T-cell (primary cell): ENCODE results near the gene DLG4. TPM values are rescaled to one million over a fixed set of nuclear protein-coding genes. Genes with fewer than 3 reads are reported as not detected.

Experiments used
- ATAC-seq, 4 experiments: fragments of 200-7000 bp in 3 of 4; fragments of 150-1000 bp in 1 of 4; cut with Tn5 transposase; replicated peaks in 1 of 4; 1 replicate in 3 of 4; 2 replicates in 1 of 4; pipeline ENCODE4 v1.10.0; 2021; ENCODE audit warnings: moderate library complexity in 3 of 4, mild to moderate bottlenecking in 2 of 4, moderate number of reproducible peaks in 1 of 4
- CTCF ChIA-PET, 2 donors: fragments of 300-600 bp; sonication (Branson Sonifier 250); formaldehyde crosslinking; loops; one replicate each; lab custom pipeline; 2022; ENCODE audit warnings: antibody characterized with exemption in 2 of 2; lab: Charles Lee
- POLR2A ChIA-PET, 2 donors: fragments of 300-600 bp; sonication (Branson Sonifier 250); formaldehyde crosslinking; loops; one replicate each; lab custom pipeline; 2022; ENCODE audit warnings: antibody characterized with exemption in 2 of 2; lab: Charles Lee
- DNase-seq, 35 experiments: peaks; one replicate each; pipeline versions ENCODE4 v3.0.0 to v3.0.0-alpha.2; 2013 to 2023
- H3K27ac ChIP-seq: one replicate; pipeline ENCODE4 v1.5.1; 2013; ENCODE audit warnings: low read length
- H3K27me3 ChIP-seq, 2 experiments: replicated peaks in 1 of 2; 1 replicate in 1 of 2; 2 replicates in 1 of 2; pipeline versions ENCODE4 v1.6.1 to v1.7.0; 2013; ENCODE audit warnings: low read length in 1 of 2, mixed read lengths in 1 of 2; ENCODE audit not compliant: control insufficient read depth in 2 of 2, insufficient read depth in 2 of 2; ENCODE audit errors: extremely low read depth in 1 of 2
- H3K36me3 ChIP-seq, 2 donors: 1 replicate in 1 of 2; 2 replicates in 1 of 2; pipeline versions ENCODE4 v1.6.1 to v1.7.0; 2013; ENCODE audit warnings: low read length in 1 of 2; ENCODE audit not compliant: control insufficient read depth in 2 of 2, insufficient read depth in 1 of 2; ENCODE audit errors: extremely low read depth in 1 of 2
- H3K4me1 ChIP-seq, 2 experiments: 1 replicate in 1 of 2; 2 replicates in 1 of 2; pipeline versions ENCODE4 v1.6.1 to v1.7.0; 2013; ENCODE audit warnings: low read length in 2 of 2, mixed read lengths in 1 of 2; ENCODE audit not compliant: insufficient read depth in 2 of 2, control insufficient read depth in 1 of 2; ENCODE audit errors: extremely low read depth in 1 of 2
- H3K4me3 ChIP-seq, 2 donors: 1 replicate in 1 of 2; 2 replicates in 1 of 2; pipeline versions ENCODE4 v1.5.1 to v1.7.0; 2013; ENCODE audit warnings: mild to moderate bottlenecking in 2 of 2, low read length in 1 of 2, moderate library complexity in 1 of 2; ENCODE audit not compliant: control insufficient read depth in 1 of 2; ENCODE audit errors: extremely low read depth in 1 of 2
- H3K9me3 ChIP-seq: 2 replicates; pipeline ENCODE4 v1.7.0; 2013
- H3K27ac Mint-ChIP-seq, 2 donors: one replicate each; pipeline ENCODE4 v1.8.0; 2020 to 2021; ENCODE audit warnings: mild to moderate bottlenecking in 2 of 2, mixed read lengths in 2 of 2
- H3K27me3 Mint-ChIP-seq, 2 donors: one replicate each; pipeline ENCODE4 v1.8.0; 2021 to 2022; ENCODE audit warnings: mixed read lengths in 2 of 2
- H3K36me3 Mint-ChIP-seq: one replicate; pipeline ENCODE4 v1.8.0; 2021; ENCODE audit warnings: mixed read lengths
- H3K4me1 Mint-ChIP-seq, 3 donors: one replicate each; pipeline ENCODE4 v1.8.0; 2020 to 2022; ENCODE audit warnings: mixed read lengths in 3 of 3, mild to moderate bottlenecking in 1 of 3
- H3K4me3 Mint-ChIP-seq, 3 donors: one replicate each; pipeline ENCODE4 v1.8.0; 2020 to 2022; ENCODE audit warnings: mild to moderate bottlenecking in 3 of 3, mixed read lengths in 3 of 3, moderate library complexity in 3 of 3
- H3K9me3 Mint-ChIP-seq, 3 donors: one replicate each; pipeline ENCODE4 v1.8.0; 2020 to 2022; ENCODE audit warnings: mixed read lengths in 3 of 3
- WGBS: methylation state at CpG from one replicate; pipeline ENCODE4 v1.1.5; 2013; ENCODE audit warnings: missing lambda C conversion rate; ENCODE audit not compliant: insufficient coverage; 5-methylcytosine and 5-hydroxymethylcytosine counted together
- total RNA-seq, 35 experiments: library from RNA in 6 of 35; stranded (reverse) in 6 of 35; fragments of 120-200 nt in 1 of 35; gene quantifications; one replicate each; pipeline versions ENCODE4 v1.2.1 to v1.2.4 and lab custom pipeline; 2013 to 2026

DLG4 gene
- total RNA-seq, 5 donors from 2014 or later (not counting 1 experiment from before 2014, with no cell fraction given), result 8.1 to 13.6 (median 9.3) TPM

GRCh38 chr17:7239091-7240027, 19.7 kb upstream of the DLG4 start, which contains the start of gene PHF23:
Gene PHF23, minus strand, starts transcription at chr17:7239457. Its CDS starts 178 bp downstream, at chr17:7239279.
- H3K4me3 ChIP-seq, result peak within 1 kb of the TSS; percentile 93 to 95
- peak; percentile 60 to 72 (median 66) for ATAC-seq
- H3K9me3 ChIP-seq, result no peaks in the 10 kb centered on the region
- peaks cover 0 to 36% of the 10 kb centered on the region in 2 donors for H3K36me3 ChIP-seq
- H3K4me1 Mint-ChIP-seq, result peaks cover 62 to 69% (median 62%) of the 10 kb centered on the region in 3 donors
- H3K4me3 Mint-ChIP-seq, result peak within 1 kb of the TSS; percentile 97 to 99 (median 98)
- H3K9me3 Mint-ChIP-seq, result no peaks in the 10 kb centered on the region
- ChIA-PET POLR2A (interaction anchor here (0.6 kb wide), 2 partner anchors 16 to 145 kb away, joined by 3 to 7 read pairs; no protein-coding TSS in a partner anchor), CTCF (interaction anchor here (0.6 to 1.8 kb wide), 4 partner anchors 19 to 97 kb away, joined by 3 to 5 read pairs (median 4); partner anchors contain the start of genes ACADVL (in 1 of the 2), ACAP1 (in 1 of the 2) and DLG4 (in 1 of the 2))
- H3K27ac ChIP-seq, result peak within 1 kb of the TSS; percentile 74
- DNase-seq, result peak; percentile 91 to 99 (median 95)
- H3K36me3 Mint-ChIP-seq, result peaks cover 29% of the 10 kb centered on the region
- H3K27ac Mint-ChIP-seq, result peak within 1 kb of the TSS; percentile 94 to 95
- no peaks in the 10 kb centered on the region for H3K27me3 ChIP-seq
- peaks cover 0 to 2% of the 10 kb centered on the region in 2 donors for H3K27me3 Mint-ChIP-seq
- under 1% methylated on average over 41 of the region's 72 CpGs for WGBS
- peaks cover 21 to 63% of the 10 kb centered on the region in 2 experiments for H3K4me1 ChIP-seq

- CTCF ChIA-PET, result interaction anchor here (0.7 to 1.4 kb wide), 4 partner anchors 11 to 1318 kb away, joined by 3 to 6 read pairs (median 4); partner anchors contain the start of genes ACADVL (in 1 of the 2) and DLG4 (in 1 of the 2)
Observed at GRCh38 chr17:7238420-7239090, 18.9 kb upstream of the DLG4 start.

GRCh38 chr17:7237761-7238419, 18.3 kb upstream of the DLG4 start:
- peak; percentile 51 to 85 (median 69) for DNase-seq
- peaks cover 0 to 2% of the 10 kb centered on the region in 2 donors for H3K27me3 Mint-ChIP-seq
- Histone ChIP-seq H3K36me3 (peaks cover 0 to 32% of the 10 kb centered on the region in 2 donors), H3K9me3 (no peaks in the 10 kb centered on the region), H3K27ac (peak overlapping the region; percentile 74), H3K4me1 (peaks cover 25 to 68% of the 10 kb centered on the region in 2 experiments), H3K4me3 (peak overlapping the region; percentile 36 to 93), H3K27me3 (no peaks in the 10 kb centered on the region)
- no peaks in the 10 kb centered on the region for H3K9me3 Mint-ChIP-seq
- CTCF ChIA-PET, result interaction anchor here (0.7 to 1.2 kb wide), 3 partner anchors 12 to 1319 kb away, joined by 3 to 6 read pairs (median 3); partner anchors contain the start of genes ACADVL (in 1 of the 2) and DLG4 (in 1 of the 2)
- H3K27ac Mint-ChIP-seq, result peak overlapping the region; percentile 75 to 94
- POLR2A ChIA-PET, result interaction anchor here in 1 of 2 donors (0.5 to 0.7 kb wide), 2 partner anchors 105 to 352 kb away, joined by 3 to 4 read pairs; no protein-coding TSS in a partner anchor
- ATAC-seq, result peak; percentile 24 to 35 (median 30)
- peaks cover 65 to 73% (median 68%) of the 10 kb centered on the region in 3 donors for H3K4me1 Mint-ChIP-seq
- H3K4me3 Mint-ChIP-seq, result peak overlapping the region; percentile 97 to 99 (median 98)
- H3K36me3 Mint-ChIP-seq, result peaks cover 25% of the 10 kb centered on the region
- WGBS, result 0% methylated on average over 47 of the region's 73 CpGs

More at GRCh38 chr17:7238420-7239090, 18.9 kb upstream of the DLG4 start:
- Mint-ChIP-seq H3K9me3 (no peaks in the 10 kb centered on the region), H3K4me1 (peaks cover 64 to 72% (median 67%) of the 10 kb centered on the region in 3 donors), H3K27me3 (peaks cover 0 to 2% of the 10 kb centered on the region in 2 donors), H3K27ac (peak overlapping the region; percentile 94 to 95), H3K4me3 (peak overlapping the region; percentile 97 to 99 (median 98)), H3K36me3 (peaks cover 27% of the 10 kb centered on the region)
- ATAC-seq (no peak), DNase-seq (peak in 8 of 35 experiments; percentile 16 to 53 (median 23))
- POLR2A ChIA-PET, result interaction anchor here in 1 of 2 donors (0.6 to 0.7 kb wide), 2 partner anchors 106 to 146 kb away, joined by 3 to 4 read pairs; no protein-coding TSS in a partner anchor
- Histone ChIP-seq H3K4me3 (peak overlapping the region; percentile 93 to 95), H3K36me3 (peaks cover 0 to 32% of the 10 kb centered on the region in 2 donors), H3K4me1 (peaks cover 21 to 67% of the 10 kb centered on the region in 2 experiments), H3K27me3 (no peaks in the 10 kb centered on the region), H3K27ac (peak overlapping the region; percentile 74), H3K9me3 (no peaks in the 10 kb centered on the region)
- 0% methylated on average over 21 of the region's 39 CpGs for WGBS

GRCh38 chr17:7237266-7237760, 17.7 kb upstream of the DLG4 start:
- peaks cover 67 to 73% (median 70%) of the 10 kb centered on the region in 3 donors for H3K4me1 Mint-ChIP-seq
- POLR2A ChIA-PET, result no interaction called here

GRCh38 chr17:7236808-7237207, 17.2 kb upstream of the DLG4 start:
- ATAC-seq, result no peak
- 92% methylated on average over 6 of the region's 6 CpGs for whole genome bisulfite sequencing
- no peak overlapping the region for H3K27ac ChIP-seq

More at GRCh38 chr17:7237266-7237760, 17.7 kb upstream of the DLG4 start:
- CTCF ChIA-PET, result interaction anchor here in 1 of 2 donors (0.5 kb wide), 1 partner anchor 18 kb away, joined by 3 read pairs; no protein-coding TSS in a partner anchor
- H3K27me3 Mint-ChIP-seq, result no peaks in the 10 kb centered on the region
- Histone ChIP-seq H3K9me3 (no peaks in the 10 kb centered on the region), H3K4me3 (peak overlapping the region; percentile 19 to 93), H3K27ac (peak overlapping the region; percentile 27), H3K27me3 (no peaks in the 10 kb centered on the region), H3K36me3 (peaks cover 0 to 32% of the 10 kb centered on the region in 2 donors), H3K4me1 (peaks cover 25 to 73% of the 10 kb centered on the region in 2 experiments)
- WGBS, result 30% methylated on average over 2 of the region's 6 CpGs
- ATAC-seq (no peak), DNase-seq (no peak)
- H3K4me3 Mint-ChIP-seq, result peak overlapping the region; percentile 97 to 99 (median 98)
- no peaks in the 10 kb centered on the region for H3K9me3 Mint-ChIP-seq
- peaks cover 25% of the 10 kb centered on the region for H3K36me3 Mint-ChIP-seq
- H3K27ac Mint-ChIP-seq, result peak overlapping the region; percentile 56 to 87

More at GRCh38 chr17:7236808-7237207, 17.2 kb upstream of the DLG4 start:
- peaks cover 0 to 32% of the 10 kb centered on the region in 2 donors for H3K36me3 ChIP-seq
- ChIA-PET POLR2A (no interaction called here), CTCF (interaction anchor here in 1 of 2 donors (0.5 kb wide), 1 partner anchor 18 kb away, joined by 3 read pairs; no protein-coding TSS in a partner anchor)
- Mint-ChIP-seq H3K36me3 (peaks cover 29% of the 10 kb centered on the region), H3K4me3 (peak overlapping the region; percentile 97 to 99 (median 98)), H3K27ac (peak overlapping the region; percentile 56 to 87), H3K4me1 (peaks cover 68 to 73% (median 70%) of the 10 kb centered on the region in 3 donors), H3K27me3 (no peaks in the 10 kb centered on the region), H3K9me3 (no peaks in the 10 kb centered on the region)
- H3K4me1 ChIP-seq, result peaks cover 25 to 70% of the 10 kb centered on the region in 2 experiments
- DNase-seq, result no peak
- H3K9me3 ChIP-seq, result no peaks in the 10 kb centered on the region
- no peak overlapping the region for H3K4me3 ChIP-seq
- no peaks in the 10 kb centered on the region for H3K27me3 ChIP-seq
